Medulla oblongata (tissue), 1 donor: ENCODE data around the gene RAPGEF6.
"Not testable (repeated sequence)": the region's sequence is repeated elsewhere in the genome, so short reads cannot be mapped to it uniquely, and the experiment has no call there.

Experiments
- DNase-seq: peaks from one replicate; pipeline ENCODE4 v3.0.0-alpha.2; 2015; ENCODE audit errors: extremely low spot score

Gene RAPGEF6

DNA sequence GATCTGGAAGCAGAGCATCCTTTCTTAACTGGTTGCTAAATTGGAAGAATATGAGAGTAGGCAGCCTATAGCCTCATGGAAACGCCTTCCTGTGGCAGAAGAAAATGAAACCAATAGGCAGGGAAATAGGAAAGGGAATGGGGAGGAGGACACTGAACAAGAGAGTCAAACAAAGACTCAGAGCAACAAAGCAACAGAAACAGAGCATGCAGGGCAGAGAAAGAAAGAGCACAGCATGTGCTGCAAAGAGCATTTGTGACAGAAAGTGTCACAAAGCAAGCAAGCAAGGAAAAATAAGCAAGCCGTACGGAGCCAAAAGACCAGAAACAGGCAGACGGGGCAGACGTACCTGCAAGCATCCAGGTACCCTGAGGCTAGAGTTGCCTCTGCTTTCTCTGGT lies 123.1 kb downstream of the RAPGEF6 start:
- DNase-seq = no peak

DNA sequence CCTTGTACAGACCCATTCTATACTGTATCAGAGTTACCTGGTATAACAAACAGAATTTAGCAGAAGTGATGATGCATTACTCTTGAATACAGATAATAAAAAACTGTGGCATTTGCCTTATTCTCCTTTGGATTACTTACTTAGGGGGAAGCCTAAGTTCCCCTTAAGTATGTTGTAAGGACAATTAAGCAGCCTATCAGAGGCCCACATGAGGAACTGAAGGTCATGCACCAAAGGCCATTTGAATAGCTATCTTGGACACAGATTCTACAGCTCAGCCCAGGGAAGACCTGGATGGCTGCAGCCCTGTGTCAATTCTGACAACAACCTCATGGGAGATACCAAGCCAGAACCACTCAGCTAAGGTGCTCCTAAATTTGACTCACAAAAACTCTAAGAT lies 125.2 kb downstream of the RAPGEF6 start:
- DNase-seq = no peak

DNA sequence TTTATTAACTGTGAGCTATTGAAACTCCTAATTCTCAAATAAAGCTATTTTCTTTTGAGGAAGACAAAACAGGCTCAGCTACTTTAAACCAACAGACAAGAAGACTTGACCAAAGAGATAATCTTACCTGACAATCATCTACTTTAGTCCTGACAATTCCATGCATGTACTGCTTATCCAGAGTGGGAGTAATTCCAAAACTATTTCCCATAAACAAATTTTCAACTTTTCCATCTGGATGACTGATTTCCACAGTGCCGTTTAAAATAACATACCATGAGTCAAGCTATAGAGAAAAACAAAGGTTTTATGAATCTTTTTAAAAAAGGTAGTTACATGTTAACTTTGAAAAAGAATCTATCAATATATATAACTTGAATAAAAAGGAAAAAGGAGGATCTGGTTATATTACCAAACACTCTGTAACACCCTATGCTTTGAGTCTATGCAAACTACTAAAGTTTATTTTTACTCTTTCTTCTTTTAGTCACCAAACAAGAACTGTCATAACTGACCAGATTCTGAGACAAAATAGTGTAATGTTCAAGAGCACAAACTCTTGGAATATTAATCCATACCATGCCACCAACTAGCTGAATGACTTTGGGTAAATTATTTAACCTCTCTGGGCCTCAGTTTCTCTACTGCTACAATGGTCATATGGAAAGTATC lies 129.7 kb downstream of the RAPGEF6 start:
- DNase-seq = no peak

DNA sequence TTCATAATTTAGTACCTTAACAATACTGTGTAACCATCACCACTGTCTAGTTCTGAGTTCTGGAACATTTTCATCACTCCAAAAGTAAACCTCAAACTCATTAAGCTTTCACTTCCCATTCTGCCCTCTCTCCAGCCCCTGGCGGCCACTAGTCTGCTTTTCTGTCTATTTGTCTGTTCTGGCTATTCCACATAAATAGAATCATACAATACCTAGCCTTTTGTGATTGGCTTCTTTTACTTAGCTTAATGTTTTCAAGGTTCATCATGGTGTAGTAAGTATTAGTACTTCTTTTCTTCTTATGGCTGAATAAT lies 138.7 kb downstream of the RAPGEF6 start:
- DNase-seq = peak; percentile 54

DNA sequence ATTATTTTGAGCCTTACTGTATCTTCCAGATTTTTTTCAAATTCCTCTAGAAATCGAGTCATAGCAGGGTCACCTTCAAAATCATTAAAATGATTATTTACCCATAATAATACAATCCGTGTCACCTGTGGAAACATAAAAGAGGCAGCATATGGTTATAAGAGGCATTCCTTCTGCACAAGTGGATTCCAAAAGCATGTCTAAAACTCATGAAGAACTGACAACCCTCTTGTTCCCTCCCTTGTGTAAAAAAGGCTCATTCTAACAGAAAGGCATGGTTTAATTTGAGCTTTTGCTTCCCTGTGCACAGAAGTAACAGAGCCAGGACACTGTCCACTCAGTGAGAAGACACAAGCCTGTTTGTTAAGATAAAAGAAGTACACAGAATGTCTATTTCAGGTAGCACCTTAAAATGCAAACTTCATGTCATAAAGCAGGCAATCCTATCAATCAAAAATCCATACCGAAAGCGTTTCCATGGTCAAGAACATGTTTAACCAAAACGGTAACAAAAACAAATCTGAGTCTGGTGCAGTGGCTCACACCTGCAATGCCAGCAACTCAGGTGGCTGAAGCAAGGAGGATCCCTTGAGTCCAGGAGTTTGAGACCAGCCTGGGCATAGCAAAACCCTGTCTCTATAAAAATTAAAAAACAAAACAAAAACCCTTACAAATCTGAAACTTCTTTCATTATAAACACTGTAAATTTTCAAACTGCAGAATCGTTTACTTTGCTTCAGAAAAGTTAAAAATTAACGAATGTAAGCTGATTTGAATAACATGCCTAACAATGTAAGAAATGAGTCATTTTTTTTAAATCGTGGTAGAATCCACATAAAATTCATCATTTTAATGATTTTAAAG lies 139.3 kb downstream of the RAPGEF6 start:
- no peak for DNase-seq

DNA sequence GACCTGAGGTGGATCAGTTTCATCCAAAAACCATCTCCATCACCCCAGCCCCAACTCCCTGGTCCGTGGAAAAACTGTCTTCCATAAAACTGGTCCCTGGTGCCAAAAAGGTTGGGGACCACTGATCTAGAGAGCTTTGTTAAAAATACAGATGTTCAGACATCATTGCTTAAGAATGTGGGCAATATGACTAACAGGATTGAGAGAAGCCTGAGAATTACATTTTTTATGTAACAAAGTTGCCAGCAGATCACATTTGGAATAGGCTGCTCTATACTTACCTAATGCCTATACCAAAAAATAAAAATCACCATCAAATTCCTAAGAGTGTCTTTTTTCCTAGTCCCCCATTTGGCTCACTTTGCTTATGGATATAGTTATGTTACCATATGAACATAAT lies 143.3 kb downstream of the RAPGEF6 start:
- DNase-seq = no peak

DNA sequence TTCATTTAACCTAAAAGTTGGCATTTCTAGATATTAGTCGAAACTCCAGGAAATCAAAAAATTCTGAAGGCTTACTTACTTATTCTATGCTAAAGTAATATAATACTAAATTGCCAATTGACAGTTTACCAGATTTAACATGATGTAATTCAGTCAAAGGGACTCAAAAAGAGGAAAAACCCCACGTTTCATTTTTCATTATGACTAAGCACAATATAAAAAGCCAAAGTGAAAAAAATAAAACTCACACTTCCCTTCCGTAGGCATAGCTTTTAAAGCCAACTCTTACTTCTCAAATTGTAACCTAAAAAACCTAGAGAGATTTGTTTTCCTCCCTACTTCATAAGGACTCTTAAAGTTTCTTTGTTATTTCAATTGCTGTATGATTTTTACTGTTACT lies 146.6 kb downstream of the RAPGEF6 start:
- peak; percentile 75 for DNase-seq

DNA sequence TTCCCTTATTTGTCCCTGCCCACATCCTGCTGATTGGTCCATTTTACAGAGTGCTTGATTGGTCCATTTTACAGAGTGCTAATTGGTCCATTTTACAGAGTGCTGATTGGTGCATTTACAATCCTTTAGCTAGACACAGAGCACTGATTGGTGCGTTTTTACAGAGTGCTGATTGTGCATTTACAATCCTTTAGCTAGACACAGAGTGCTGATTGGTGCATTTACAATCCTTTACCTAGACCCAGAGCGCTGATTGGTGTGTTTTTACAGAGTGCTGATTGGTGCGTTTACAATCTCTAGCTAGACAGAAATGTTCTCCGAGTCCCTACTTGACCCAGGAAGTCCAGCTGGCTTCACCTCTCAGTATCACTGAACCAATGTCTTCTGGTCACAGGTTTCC lies 147.7 kb downstream of the RAPGEF6 start:
- not testable (repeated sequence) for DNase-seq

DNA sequence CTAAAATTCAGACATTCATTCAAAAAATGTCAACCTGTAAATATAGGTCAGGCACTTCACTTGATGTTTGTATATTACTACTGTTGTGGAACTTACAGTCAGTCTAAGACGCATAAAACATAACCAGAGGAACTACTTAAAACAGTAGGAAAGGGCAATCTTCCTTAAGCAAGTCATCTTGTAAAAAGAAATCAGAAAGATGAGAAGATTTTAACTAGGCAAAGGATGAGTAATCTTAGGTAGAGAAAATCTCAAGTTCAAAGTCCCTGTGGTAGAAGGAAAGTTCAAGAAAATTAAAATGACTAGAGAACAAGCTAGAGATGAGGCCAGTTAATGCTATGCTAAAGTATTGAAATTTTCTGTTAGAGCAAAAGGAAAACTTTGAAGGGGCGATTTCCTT lies 152.4 kb downstream of the RAPGEF6 start:
- no peak for DNase-seq

DNA sequence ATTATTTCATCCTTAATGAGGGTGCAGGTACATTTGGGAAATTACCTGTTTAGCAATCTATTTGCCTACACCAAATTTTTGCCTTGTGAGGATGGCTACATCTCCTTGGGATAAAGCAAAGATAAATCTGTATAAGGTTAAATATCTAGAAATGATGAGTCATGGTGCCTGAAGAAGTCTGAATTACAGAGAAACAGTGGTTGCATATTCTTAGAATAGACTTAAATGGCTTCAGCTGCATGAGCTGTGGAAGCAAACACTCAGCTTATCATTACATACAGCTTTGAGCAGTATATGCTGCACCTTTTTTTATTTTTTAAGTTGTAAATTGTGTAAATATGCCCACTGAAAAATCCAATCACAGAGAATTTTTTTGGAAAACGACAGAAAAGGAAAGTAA lies 153.5 kb downstream of the RAPGEF6 start:
- no peak for DNase-seq

DNA sequence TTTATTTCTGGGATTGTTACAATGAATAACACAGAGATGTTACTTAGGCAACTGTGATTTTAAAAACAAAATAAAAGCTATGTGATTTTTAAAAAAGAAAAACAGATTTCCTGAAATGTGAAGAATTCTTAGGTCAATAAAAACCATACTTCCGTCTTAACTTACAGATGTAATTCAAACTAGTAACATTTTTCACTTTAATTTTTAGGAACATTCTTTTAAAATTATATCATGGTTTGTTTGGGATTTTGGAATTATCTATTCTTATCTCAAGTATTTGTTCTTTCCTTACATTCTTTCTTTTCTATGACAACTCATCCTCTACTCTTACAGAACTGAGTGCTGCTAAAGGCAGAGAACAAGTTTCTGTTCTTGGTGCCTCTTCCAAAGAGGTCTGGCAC lies 159.5 kb downstream of the RAPGEF6 start:
- DNase-seq = no peak

DNA sequence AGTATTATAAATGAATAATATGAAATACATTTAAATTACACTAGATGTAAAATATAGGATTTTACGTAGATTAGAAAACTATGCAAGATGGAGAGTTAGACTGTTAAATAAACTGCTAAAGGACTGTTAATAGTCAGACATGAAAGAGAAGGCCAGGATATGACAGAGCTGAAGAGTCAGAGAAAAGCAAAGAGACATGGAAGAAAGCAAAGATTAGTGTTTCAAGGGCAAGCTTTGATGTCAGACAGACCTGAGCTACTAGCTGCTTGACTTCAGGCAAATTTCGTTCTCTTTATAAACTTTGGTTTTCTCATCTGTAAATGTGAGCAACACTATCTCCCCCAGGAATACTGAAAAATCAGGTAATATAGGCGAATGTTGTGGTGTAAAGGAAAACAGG lies 161.3 kb downstream of the RAPGEF6 start:
- no peak for DNase-seq

DNA sequence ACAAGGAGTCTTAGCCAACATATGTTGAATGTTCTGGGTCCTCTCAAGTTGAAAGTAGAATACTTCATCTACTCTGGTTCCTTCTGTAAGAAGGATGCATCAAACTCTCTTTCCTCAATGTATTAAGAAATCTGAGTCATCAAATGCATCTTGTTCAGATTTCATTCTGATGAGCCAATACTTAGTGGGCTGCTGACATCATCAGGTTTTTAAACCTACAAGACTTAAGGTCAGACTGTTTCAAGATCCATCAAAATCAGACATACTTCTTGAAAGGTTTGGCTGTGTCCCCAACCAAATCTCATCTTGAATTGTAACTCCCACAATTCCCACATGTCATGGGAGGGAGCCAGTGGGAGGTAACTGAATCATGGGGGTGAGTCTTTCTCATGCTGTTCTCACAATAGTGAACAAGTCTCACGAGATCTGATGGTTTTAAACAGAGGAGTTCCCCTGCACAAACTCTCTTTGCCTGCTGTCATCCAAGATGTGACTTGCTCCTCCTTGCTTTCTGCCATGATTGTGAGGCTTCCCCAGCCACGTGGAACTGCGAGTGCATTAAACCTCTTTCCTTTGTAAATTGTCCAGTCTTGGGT lies 168.8 kb downstream of the RAPGEF6 start:
- no peak for DNase-seq

DNA sequence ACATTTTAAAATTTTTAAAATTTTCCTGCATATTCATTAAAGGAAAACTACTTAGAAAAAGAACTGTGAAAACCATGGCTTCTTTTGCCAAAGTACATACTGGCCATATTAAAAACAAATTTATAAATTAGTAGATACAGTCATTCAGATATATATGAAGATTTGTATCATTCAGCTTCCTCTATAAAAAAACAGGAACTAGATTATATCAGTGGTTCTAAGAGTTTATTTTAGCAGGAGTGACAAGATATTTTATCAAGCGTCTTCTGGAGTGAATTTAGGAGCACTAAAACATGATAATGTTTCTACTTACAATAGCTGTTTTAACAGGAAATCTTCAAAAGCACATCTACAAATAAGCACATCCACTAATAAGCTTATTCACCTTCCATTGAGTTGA lies 171.4 kb downstream of the RAPGEF6 start:
- no peak for DNase-seq

DNA sequence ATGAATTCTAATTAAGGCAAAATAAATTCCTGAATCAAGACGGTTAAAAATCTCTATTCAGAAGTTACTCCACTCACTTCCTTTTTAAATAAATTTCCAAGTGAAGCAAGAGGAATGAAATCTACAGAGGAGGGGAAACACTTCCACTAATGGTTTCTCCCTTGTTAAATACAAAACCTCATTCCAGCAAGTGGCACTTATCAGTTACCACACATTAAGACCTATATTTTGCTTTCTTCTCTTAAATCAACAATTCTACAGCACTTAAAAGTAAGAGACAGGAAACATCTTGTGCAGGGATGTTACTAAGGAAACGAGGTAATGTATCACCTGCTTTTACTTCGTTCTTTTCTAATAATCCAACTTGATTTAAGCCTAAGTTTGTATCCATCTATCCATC lies 172.6 kb downstream of the RAPGEF6 start:
- DNase-seq = no peak

DNA sequence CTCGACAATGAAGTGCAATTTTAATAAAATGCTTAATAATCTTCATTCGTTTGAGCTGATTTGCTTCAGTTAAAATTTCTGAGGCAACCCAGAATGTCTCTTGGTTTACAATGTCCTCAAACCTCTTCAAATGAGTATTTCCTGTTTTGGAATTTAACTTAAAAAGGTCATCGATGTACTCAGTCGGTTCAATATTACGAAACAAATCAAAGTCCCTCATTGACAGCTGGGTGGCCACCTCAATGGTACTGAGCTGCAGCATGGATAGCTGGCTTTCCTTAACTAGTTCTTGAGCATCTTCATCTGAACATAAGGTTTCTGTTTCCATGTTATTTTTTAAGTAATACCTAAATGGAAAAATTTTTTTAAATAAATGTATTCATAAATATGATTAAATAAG lies 173.3 kb downstream of the RAPGEF6 start:
- no peak for DNase-seq

DNA sequence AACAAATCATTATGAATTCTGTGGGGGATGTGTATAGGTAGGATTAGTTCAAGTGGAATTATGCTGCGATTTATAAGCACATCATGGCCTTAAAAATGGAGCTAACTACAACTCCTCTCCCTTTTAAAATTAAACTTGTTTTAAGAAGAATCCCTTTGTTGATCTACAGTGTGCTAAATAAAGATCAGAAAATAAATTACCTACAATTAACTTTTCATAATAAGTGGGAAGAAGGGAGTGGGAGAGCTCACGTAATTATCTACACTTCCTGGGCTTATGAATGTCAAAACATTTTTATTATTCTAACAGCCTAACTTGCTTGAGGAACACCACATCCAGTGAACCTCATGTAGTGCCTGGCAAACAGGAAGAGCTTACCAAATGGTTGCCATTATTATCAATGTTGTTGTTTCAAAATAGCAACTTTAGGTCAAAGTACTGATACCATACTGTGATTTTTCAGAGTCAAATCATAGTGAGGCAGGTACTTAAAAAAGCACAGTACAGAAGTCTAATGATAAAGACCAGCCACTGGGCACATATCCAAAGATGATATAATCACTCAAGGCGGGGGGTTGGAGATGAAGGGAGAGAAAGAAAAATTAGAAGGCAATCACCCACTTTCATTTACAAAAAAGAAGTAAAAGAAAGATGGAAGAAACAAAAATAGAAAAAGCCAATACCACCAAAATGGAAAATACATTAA lies 174.0 kb downstream of the RAPGEF6 start:
- DNase-seq = no peak

DNA sequence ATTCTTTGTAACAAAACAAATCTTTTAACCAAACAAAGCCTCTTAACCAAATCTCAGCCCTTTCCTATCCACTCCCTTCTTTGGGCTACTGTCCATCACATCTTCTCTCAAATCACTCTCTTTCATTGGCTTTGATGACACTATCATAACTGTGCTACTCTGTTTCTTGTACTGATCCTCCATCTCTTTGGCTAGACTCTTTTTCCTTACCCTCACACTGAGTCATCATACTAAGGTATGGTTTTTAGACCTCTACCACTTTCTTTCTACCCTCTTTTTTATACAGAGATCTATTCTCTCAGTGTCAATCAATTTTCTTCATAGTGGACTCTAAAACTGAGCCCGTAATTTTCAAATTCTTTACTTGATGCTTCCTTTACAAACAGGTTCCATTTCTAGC lies 174.9 kb downstream of the RAPGEF6 start:
- DNase-seq = no peak

DNA sequence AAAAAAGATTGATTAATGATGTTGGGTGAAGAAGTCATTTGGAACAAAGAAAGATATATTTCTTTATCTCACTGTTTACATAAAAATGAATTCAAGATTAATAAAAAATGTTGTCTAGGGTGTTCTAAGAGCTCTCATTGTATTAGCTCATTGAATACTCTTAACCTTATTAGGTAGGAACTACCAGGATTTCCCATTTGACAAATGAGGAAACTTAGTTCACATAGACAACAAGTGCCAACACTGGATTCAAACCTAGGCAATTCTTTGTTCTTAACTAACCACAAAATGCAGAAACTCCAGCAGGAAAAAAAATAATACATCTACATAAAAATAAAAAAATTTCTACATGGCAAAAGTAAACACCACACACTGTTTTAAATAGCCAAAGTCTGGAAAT lies 175.8 kb downstream of the RAPGEF6 start:
- no peak for DNase-seq

DNA sequence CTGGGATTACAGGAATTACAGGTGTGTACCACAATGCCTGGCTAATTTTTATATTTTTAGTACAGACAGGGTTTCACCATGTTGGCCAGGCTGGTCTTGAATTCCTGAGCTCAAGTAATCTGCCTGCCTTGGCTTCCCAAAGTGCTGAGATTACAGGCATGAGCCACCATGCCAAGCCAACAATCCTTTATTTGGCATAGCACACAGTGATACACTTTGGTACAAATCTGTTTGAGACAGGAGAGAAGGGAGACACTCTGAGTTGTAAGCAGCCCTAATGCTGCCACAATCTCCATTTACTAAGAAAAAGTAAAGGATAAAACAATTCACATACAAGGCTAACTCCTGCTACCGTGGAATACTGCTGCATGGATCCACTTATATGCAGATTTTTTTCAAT lies 177.8 kb downstream of the RAPGEF6 start:
- no peak for DNase-seq

DNA sequence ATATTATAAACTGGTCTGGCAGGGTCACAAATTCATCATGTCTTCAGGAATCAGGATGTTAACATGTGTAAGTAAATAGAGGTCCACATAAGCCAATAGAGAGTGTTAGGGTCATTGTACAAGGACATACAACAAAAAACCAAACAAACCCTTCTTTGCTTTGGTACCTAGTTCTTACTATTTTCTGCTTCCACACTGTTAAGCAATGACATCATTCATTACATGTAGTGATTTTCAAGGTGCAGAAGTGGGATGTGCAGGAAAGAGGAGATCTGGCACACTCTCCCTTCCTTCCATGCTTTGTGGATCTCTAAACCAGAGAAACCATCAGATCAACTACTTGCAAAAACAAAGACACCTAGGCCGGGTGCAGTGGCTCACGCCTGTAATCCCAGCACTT lies 184.1 kb downstream of the RAPGEF6 start:
- DNase-seq = no peak

DNA sequence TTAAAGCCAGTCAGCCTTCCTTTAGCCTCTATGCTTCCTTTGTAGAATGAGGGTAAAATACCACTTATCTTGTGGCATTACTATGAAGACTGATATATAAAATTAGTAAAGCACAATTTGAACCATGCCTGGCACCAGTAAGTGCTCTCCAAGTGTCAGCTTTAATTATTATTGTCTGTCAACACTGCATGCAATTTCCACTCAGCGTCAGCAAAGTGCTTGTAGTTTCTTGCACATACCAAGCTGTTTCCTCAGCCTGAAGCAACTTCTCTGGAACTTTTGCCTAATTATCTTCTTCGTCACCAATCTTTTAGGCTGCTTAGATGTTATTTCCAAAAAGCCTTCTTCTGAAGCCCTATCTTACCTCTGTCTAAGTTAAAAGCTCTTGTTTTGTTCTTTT lies 193.8 kb downstream of the RAPGEF6 start:
- no peak for DNase-seq

DNA sequence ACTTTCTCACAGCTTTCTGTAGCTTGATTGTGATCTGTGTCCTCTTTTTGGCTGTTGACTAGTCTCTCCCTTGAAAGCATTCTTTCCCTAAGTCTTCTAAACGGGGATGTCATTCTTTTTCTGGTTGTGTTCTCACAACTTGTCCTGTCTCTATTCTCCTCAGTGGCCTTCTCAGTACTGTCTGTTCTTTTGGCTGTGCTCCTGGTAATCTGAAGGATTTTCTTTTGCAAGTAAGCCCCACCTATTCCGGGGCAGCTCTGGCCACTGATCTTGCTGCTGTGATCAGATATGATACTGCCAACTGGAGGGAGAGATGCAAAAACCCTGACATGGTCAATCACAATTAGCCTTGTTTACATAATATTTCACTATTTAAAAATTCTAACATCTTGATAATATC lies 198.9 kb downstream of the RAPGEF6 start:
- peak; percentile 29 for DNase-seq
